ENCODE measurements around the gene ZNF407. TPM values are rescaled to one million over a fixed set of nuclear protein-coding genes. Genes with fewer than 3 reads are reported as not detected.

The ZNF407 gene
- total RNA-seq, 1 experiment from 2014 or later, result 8.2 TPM

GRCh38 chr18:75048776-75049454 is 451.2 kb downstream of the ZNF407 start:
- DNase-seq (ENCODE audit: low read depth), result no peak

GRCh38 chr18:75049455-75049789 is 451.8 kb downstream of the ZNF407 start:
- DNase-seq (ENCODE audit: low read depth), result no peak

- DNase-seq (ENCODE audit: low read depth), result no peak
Observed at GRCh38 chr18:75051757-75052156, 454.1 kb downstream of the ZNF407 start.

GRCh38 chr18:75052475-75052874 is 454.8 kb downstream of the ZNF407 start:
- DNase-seq (ENCODE audit: low read depth), result no peak

GRCh38 chr18:75053028-75053629 is 455.5 kb downstream of the ZNF407 start:
- no peak for DNase-seq (ENCODE audit: low read depth)

GRCh38 chr18:75054046-75054445 is 456.4 kb downstream of the ZNF407 start:
- no peak for DNase-seq (ENCODE audit: low read depth)

- DNase-seq (ENCODE audit: low read depth), result no peak
Observed at GRCh38 chr18:75054611-75055010, 456.9 kb downstream of the ZNF407 start.

GRCh38 chr18:75057169-75057960 is 459.7 kb downstream of the ZNF407 start:
- no peak for DNase-seq (ENCODE audit: low read depth)

GRCh38 chr18:75060185-75060584 is 462.5 kb downstream of the ZNF407 start:
- no peak for DNase-seq (ENCODE audit: low read depth)

- no peak for DNase-seq (ENCODE audit: low read depth)
Observed at GRCh38 chr18:75062297-75062886, 464.7 kb downstream of the ZNF407 start.

GRCh38 chr18:75063196-75063595 is 465.5 kb downstream of the ZNF407 start:
- no peak for DNase-seq (ENCODE audit: low read depth)

- DNase-seq (ENCODE audit: low read depth), result no peak
Observed at GRCh38 chr18:75063615-75064512, 466.2 kb downstream of the ZNF407 start.

- DNase-seq (ENCODE audit: low read depth), result no peak
Observed at GRCh38 chr18:75064513-75064905, 466.8 kb downstream of the ZNF407 start.

GRCh38 chr18:75065251-75066000 is 467.8 kb downstream of the ZNF407 start:
- DNase-seq (ENCODE audit: low read depth), result no peak

GRCh38 chr18:75066021-75066880 is 468.6 kb downstream of the ZNF407 start:
- DNase-seq (ENCODE audit: low read depth), result no peak

- no peak for DNase-seq (ENCODE audit: low read depth)
Observed at GRCh38 chr18:75066936-75067335, 469.3 kb downstream of the ZNF407 start.

GRCh38 chr18:75067996-75068645 is 470.5 kb downstream of the ZNF407 start:
- no peak for DNase-seq (ENCODE audit: low read depth)

GRCh38 chr18:75068682-75069435 is 471.2 kb downstream of the ZNF407 start:
- no peak for DNase-seq (ENCODE audit: low read depth)
